ENCODE data around the gene PRSS22.

The PRSS22 gene

DNA sequence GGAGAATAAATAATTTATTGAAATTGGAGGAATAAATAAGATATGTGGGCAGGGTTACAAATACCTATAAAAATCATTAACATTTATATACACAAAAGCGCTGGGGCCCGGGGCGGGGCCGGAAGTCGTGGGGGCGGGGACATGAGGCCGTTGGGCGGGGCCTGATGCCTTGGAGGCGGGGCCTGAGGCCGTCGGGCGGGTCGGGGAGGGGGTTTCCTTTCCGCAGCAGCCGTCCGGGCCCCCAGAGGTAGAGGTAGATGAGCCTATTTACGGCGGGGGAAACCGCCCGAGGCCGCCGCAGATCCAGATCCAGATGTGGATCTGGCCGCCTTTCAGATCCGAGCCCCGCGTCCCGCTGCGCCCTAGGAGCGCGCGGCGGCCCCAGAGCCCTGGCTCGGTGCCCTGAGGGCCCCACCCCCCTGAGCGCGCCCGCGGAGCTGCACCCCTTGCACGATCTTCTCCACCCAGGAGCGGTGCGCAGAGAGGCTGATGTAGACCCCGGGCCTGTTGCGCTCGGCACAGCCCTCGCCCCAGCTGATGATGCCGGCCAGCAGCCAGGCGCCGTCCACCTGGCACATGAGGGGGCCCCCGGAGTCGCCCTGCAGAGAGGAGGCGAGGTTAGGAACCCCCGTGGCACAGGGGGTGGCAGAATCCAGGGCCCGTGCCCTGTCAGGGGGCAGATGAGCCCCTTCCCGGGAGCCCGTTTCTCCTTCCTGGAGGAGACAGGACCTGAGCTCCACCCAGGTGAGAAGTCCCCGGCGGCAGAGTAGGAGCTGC lies 5.1 kb downstream of the PRSS22 start:
- no peak for DNase-seq (ENCODE audit: low spot score)

DNA sequence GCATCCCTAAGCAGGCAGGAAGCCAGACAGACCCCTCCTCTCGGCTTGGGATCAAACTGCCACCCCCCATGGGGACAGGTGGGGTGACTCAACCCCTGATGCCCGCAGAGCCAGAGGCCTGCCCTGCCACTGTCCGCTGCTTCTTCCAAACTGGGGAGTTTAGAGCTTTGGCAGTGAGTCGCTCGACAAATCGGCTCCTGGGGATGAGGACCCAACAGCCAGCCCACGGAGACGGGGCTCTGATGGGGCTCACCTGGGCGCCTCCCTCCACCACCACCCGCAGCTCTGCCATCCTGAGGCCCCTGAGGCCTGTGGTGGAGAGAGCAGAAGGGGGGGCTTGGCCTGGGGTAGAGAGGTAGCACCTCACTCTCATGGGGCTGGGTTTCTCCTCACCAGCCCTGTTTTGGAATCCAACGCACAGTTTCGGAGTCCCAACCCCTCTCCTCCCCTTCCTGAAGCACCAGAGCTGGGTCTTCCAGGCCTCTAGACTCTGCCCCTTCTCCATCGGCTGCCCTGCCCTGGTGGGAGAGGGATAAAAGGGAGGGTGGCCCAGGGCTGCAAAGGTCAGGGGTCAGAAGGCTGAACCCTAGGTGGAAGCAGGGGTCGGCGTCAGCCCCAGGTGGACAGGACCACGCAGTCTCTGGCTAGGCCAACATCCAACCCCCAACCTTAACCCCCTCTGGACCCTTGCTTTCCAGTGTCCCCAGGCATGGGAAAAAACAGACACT lies 5.8 kb downstream of the PRSS22 start:
- DNase-seq (ENCODE audit: low spot score), result no peak

DNA sequence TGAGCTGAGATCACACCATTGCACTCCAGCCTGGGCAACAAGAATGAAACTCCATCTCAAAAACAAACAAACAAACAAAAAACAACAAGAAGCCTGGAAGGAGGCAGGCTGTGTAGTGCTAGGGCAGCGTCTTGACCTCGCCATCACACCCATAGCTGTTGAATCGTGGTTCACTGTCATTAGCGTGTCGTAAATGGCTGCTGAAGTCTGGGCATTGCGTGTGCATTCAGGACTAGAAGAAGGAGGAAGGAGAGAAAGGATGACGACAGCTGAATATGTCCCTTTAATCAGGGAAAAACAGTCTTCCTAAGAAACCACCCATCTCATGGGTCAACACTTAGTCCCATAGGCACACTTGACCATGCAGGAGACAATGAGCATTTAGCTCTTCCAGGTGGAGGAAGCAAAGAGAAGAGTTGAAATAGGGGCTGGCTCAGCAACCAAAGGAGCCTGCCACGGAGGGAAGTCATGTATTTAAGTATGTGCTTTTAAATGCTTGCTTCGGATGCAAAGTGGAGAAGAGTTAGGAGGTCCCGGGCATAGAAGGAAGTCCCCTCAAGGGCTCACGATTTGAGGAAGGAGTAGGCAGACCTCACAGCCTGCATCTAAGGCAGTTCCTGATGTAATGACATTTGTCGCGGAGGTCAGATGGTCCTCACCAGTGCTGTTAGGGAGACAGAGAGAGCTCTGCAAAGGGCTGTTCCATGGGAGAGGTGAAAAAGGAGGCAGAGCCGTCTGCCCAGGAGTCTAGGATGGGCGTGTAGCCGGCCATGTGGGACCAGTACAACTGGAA lies 8.8 kb downstream of the PRSS22 start:
- DNase-seq (ENCODE audit: low spot score), result no peak

DNA sequence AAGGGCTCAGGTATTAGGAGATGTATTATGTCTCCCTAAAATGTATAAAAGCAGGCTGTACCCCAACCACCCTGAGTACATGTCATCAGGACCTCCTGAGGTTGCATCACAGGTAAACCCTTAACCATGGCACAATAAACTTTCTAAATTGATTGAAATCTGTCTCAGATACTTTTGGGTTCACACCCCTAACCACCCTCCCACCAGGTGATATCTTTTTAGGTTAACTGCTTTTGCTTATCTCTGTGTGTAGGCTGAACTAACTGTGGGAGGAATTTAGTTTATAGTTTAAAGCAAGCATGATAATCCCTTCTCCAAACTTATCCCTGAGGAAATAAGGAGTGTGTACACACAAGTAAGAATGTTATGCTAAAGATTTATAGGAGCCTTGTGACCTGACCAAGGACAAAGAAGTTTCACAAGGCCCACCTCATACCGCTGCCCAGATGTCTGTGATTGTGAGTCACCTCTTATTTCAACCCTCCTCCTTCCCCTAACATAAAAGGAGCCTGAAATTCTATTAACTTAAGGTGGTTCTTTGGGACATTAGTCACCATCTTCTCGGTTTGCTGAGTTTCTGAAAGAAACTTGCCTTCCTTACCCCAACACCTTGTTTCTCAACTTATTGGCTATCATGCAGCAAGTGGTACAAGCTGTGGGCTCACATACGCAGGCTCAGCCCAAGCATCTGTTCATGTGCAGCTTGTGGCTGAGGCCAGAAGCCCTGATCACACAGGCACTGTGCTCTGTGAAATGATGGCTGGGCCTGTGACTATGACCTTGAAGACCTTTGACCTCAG lies 11.3 kb downstream of the PRSS22 start:
- DNase-seq (ENCODE audit: low spot score), result peak; percentile 45

DNA sequence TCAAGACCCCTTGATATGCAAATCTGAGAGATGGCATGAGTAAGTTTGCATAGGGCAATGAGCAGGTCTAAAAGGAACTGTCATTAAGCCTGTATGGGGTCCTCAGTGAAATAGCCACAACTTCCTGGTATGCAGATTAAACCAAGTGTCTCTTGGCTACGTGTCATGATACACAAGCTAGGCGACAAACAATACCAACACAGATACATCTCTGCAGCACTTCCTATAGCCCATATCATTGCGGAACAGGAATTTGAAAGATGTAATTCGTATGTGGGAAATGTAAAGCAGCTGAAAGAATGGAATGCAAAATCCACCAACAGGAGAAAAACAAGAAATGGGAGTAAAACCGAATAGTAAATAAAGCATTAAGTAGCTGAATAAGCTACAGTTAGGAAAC lies 12.9 kb downstream of the PRSS22 start:
- no peak for DNase-seq (ENCODE audit: low spot score)

DNA sequence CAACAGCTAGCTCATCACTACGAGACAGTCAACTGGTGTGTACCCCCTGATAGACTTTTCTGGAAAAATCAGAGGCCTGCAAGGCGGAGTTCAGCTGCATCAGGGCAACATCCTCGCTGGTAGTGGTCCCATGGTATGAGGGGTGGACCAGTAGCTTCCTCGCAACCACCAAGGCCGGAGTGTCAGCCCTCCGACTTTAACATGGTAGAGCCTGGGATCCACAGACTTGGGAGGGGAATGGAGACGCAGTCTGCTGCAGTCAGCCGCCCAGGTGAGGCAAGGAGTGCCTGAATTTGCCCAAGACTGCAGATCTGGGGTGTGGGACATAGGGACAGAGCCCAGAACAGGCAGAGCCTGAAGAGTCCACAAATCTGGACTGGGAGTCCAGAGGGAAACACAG lies 14.4 kb downstream of the PRSS22 start:
- no peak for DNase-seq (ENCODE audit: low spot score)

DNA sequence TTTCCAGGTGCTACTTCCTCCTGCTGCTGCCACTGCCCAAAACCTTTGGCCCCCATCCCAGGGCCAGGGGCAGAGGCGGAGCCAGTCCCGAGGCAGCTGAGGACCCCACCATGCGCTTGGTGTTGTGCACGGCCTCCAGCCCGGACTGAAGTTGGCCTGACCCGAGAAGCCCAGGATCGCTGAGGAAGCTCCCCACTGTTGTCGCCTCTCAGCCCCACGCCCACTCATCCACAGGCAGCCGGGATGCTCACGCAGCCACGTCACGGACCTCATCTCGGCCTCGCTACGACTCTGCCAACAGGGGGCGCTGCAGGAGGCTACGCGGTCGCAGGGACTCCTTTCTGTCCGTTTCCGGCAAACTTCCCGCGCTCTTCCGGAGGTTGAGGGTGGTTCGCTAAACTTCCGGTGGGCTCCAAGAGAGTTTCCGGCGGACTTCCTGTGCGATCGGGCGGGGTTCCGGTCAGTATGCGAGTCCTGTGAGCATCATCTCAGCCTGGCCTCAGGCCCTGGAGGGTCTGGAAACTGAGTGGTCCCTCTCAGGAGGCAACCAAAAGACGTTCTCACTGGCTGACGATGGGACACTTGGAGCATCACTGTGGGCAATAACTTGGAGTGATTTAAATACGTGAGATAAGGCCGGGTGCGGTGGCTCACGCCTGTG lies 15.5 kb downstream of the PRSS22 start:
- DNase-seq (ENCODE audit: low spot score), result no peak

DNA sequence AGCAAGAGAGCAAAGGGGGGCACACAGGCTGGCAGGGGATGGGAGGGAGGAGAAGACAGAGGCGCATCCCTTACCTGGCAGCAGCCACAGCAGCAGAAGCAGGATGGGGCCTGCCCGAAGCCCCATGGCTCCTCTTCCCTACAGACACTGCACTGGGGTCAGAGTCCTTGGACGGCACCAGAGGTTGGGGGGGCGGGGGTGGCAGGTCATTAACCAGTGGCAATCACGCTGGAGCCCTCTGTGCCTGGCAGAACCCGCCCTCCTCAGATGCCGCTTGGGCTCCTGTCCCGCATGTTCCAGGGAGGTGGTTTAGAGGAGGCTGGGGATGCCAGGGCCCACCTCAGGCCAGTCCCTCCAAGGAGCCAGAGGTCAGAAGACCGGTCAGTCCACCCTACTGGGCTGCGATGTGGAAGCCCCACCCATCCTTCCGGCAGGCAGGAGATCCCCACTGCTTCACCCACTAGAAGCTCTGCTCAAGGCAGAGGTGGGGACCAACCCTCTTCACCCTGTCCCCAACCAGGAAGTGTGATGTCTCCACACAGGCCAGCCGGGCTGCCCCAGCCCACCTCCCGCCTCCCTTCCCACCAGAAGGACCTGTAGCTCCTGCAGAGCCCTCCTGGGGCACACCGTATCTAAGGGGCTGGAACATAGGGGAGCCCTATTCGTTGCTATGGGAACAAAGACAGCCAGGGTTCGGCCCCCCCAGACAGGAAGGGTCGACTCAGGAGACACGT lies 16.2 kb downstream of the PRSS22 start:
- DNase-seq (ENCODE audit: low spot score), result no peak

DNA sequence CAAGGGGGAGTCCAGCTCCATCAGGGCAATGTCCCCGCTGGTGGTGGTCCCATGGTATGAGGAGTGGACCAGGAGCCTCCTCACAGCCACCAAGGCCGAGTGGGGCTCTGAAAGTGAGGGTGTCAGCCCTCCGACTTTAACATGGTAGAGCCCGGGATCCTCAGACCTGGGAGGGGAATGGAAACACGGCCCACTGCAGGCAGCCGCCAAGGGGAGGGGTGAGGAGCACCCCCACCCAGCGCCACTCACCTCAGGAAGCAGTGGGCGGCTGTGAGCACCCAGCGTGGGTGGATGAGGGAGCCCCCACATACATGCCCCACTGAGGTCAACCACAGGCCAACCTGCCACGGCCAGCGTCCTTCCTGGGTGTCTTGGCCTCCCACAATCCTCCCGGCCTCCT lies 17.1 kb downstream of the PRSS22 start:
- DNase-seq (ENCODE audit: low spot score), result no peak

DNA sequence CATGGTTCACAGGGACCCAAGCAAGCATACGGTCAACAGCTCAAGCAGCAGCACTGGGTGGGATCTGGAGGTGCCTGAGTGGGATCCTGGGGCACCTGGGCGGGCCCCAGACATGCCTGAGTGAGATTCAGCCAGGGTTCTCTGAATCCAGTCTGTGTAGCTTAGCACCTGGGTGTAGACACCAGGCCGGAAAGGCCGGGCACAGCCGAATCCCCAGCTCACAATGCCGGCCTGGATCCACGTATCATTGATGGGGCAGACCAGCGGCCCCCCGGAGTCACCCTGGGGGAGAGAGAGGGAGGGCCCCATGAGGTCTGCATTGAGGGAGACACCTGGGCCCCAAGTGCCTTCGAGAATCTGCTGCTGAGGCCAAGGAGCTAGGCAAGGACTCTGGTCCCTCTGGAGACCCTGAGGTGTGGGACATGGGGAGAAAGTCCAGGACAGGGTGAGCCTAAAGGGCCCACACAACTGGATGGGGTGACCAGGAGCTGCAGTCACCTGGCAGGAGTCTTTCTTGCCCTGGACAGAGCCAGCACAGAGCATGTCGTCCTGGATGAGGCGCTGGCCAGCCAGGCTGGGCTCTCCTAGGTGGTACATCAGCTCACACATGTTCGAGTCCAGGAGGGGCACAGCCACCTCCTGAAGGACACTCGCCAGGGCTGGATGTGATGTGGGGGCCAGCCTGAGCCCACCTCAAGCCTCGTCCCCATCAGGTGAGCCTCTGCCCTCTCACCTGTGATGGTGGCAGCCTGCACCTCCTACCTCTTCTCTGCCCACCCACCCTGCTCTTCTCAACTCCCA lies 18.1 kb downstream of the PRSS22 start:
- DNase-seq (ENCODE audit: low spot score), result no peak

DNA sequence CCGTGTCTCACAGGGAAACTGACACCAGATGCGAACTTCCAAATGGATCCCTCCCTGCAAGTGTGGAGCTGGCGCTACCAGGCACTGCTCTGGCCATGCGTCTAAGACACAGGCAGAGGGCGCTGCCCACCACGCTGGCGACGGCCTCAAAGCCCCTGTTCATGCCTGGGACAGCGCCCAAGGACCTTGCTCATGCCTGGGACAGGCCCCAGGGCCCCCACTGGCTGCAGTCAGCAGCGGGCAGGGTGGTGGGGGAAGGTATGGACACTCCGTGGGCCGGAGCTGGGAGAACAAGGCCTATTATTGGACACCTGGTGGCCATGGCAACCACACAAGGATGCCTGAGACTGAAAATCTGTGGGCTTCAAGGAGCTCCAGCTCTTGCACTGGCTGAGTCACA lies 19.0 kb downstream of the PRSS22 start:
- peak; percentile 79 for DNase-seq (ENCODE audit: low spot score)

DNA sequence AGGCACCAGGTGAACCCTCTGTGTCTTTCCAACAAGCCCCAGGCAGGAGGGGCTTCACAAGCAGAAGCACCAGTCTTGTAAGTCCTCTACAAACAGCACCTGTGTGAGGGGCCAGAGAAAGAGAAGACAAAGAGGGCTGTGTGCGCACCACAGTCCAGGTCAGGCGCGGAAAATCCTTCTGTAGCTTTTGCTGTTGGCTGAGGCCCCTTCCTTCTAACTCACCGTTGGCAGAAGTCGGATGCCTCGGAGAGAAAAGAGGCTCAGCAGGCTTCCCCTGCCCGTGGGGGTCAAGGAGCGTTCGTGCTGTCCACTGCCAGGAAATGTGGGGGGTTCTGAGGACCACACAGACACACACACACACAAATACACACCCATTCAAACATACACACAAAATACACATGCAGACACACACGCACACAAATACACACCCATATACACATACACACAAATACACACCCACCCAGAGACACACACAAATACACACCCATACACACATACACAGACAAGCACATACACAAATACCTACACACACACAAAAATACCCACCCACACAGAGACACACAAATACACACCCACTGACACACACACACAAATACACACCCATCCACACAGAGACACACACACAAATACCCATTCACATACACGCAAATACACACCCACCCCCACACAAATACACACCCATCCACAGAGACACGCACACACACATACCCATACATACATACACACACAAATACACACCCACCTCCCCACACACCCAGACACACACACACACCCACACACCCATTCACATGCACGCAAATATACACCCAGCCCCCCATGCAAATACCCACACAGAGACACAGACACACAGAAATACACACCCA lies 21.1 kb downstream of the PRSS22 start:
- DNase-seq (ENCODE audit: low spot score), result no peak

DNA sequence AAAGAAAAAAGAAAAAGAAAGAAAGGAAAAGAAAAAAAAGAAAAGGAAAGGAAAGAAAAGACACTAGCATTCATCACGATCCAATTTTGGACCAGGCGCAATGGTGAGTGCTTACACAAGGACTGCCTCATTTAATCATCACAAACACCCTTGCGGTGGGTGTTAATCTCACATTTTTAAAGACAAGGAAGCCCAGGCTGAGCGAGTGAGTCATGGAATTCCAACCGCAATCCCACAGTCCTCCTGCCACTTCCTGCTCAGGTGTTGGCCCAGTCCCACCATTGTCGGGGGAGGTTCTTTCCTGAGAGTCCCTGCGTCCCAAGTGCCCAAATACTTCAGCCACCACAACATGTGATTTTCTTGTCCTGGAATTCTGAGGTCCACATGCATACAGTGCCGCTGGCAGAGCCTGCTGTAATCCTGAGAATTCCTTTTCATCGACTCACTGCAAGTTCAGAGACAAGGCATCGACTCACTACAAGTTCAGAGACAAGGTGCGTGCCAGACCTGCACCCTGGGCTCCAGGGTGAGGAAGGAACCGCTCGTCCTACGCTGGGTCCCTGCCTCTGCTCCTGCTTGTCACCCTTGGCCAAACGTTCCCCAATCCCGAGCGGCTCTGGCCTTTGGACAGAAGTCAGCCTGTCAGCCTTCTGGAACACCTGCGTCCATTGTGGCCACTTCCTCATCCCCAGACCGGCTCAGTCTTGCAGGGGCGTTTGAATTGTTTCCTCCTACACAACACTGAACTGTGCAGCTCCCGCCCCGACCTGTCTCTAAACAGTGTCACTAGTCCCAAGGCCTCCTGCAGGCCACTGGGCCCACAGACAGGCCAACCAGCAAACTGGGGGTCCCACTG lies 22.1 kb downstream of the PRSS22 start:
- DNase-seq (ENCODE audit: low spot score), result peak; percentile 74

DNA sequence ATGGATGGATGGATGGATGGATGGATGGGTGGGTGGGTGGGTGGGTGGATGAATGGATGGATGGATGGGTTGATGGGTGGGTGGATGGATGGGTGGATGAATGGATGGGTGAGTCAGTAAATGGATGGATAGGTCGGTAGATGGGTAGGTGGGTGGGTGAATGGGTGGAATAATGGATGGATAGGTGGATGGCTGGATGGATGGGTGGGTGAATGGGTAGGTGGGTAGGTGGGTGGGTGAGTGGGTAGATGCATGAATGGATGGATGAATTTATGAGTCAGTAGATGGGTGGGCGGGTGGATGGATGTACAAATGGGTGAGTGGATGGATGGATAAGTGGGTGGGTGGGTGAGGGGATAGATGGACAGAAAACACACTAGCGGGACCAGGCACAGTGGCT lies 23.0 kb downstream of the PRSS22 start:
- DNase-seq (ENCODE audit: low spot score), result no peak

DNA sequence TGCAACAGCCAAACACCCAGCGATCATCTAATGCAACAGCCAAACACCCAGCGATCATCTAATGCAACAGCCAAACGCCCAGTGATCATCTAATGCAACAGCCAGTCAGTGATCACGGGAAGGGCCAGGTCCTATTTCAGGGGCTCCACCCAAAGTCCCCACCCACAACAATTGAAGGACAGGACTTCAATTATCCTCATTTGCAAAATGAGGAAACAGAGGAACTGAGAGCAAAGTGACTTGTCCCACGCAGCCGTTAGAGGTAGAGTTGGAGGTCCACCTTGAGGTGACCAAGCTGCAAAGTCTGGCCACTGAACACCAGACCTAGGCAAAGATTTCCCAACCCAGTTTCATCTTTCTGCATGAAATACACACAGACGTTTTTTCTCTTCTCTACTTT lies 24.2 kb downstream of the PRSS22 start:
- no peak for DNase-seq (ENCODE audit: low spot score)

DNA sequence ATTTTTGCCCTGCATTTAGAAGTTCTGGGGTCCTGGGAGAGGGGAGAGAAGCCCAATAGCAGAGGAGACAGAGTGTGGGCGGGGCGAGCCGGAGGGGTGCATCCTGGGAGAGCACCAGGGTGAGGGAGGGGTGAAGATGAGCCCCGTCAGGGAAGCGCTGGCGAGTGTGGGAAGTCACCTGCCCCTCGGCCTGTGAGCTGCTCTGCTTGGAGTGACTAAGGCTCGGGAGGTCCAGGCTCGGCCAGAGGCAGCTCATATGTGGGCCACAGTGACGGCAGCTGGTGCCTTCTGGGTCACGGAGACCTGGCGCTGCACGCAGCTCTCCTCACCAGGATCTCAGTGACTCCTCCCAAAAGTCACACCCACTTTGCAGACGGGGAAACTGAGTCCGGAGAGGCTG lies 26.8 kb downstream of the PRSS22 start:
- DNase-seq (ENCODE audit: low spot score), result no peak

DNA sequence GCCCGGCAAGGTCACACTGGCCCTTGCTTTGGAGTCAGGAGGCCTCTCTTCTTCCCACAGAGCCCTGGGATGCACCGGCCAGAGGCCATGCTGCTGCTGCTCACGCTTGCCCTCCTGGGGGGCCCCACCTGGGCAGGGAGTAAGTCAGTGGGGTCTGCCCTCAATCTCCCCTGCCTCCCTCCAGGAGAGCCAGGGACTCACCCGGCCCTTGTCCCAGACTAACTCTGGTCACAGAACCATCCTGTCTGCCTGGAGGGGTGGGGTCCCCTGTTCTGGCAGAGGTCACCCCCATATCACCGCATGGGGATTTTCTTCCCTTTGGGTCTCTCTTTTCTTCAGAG lies 27.6 kb downstream of the PRSS22 start:
- no peak for DNase-seq (ENCODE audit: low spot score)
